ENCODE data around the gene DYTN.

Gene DYTN

GRCh38 chr2:206616151-206616550 lies 102.0 kb downstream of the DYTN start:
- DNase-seq (ENCODE audit: low read depth): peak; percentile 72
- TF ChIP-seq CTCF (IDR thresholded peaks at IDR 0.05; ENCODE audit: insufficient read depth, low read depth, low read length, missing control alignments): no peak
- H3K4me3 ChIP-seq (ENCODE audit: low read length): no peak overlapping the region

- no peak for TF ChIP-seq CTCF (IDR thresholded peaks at IDR 0.05; ENCODE audit: insufficient read depth, low read depth, low read length, missing control alignments)
- no peak overlapping the region for H3K4me3 ChIP-seq (ENCODE audit: low read length)
- DNase-seq (ENCODE audit: low read depth): no peak
These were observed 102.6 kb downstream of the DYTN start for GRCh38 chr2:206615417-206616089.

GRCh38 chr2:206614811-206615210 lies 103.4 kb downstream of the DYTN start:
- H3K4me3 ChIP-seq (ENCODE audit: low read length): no peak overlapping the region
- peak; percentile 82 for DNase-seq (ENCODE audit: low read depth)
- TF ChIP-seq CTCF (IDR thresholded peaks at IDR 0.05; ENCODE audit: insufficient read depth, low read depth, low read length, missing control alignments): no peak

GRCh38 chr2:206611736-206612135 lies 106.5 kb downstream of the DYTN start:
- no peak for TF ChIP-seq CTCF (IDR thresholded peaks at IDR 0.05; ENCODE audit: insufficient read depth, low read depth, low read length, missing control alignments)
- DNase-seq (ENCODE audit: low read depth): peak; percentile 59
- H3K4me3 ChIP-seq (ENCODE audit: low read length): no peak overlapping the region

- DNase-seq (ENCODE audit: low read depth): peak; percentile 58
- no peak overlapping the region for H3K4me3 ChIP-seq (ENCODE audit: low read length)
- no peak for TF ChIP-seq CTCF (IDR thresholded peaks at IDR 0.05; ENCODE audit: insufficient read depth, low read depth, low read length, missing control alignments)
These were observed 107.0 kb downstream of the DYTN start for GRCh38 chr2:206611191-206611590.

GRCh38 chr2:206610451-206610850 lies 107.7 kb downstream of the DYTN start:
- H3K4me3 ChIP-seq (ENCODE audit: low read length): no peak overlapping the region
- TF ChIP-seq CTCF (IDR thresholded peaks at IDR 0.05; ENCODE audit: insufficient read depth, low read depth, low read length, missing control alignments): no peak
- no peak for DNase-seq (ENCODE audit: low read depth)

- DNase-seq (ENCODE audit: low read depth): no peak
- no peak for TF ChIP-seq CTCF (IDR thresholded peaks at IDR 0.05; ENCODE audit: insufficient read depth, low read depth, low read length, missing control alignments)
- H3K4me3 ChIP-seq (ENCODE audit: low read length): no peak overlapping the region
These were observed 115.0 kb downstream of the DYTN start for GRCh38 chr2:206603243-206603642.
